Measurements from ENCODE around the gene ZNF784.

Gene ZNF784

GRCh38 chr19:55613396-55613795 is 11.0 kb downstream of the ZNF784 start:
- Histone ChIP-seq H3K27ac (ENCODE audit: low read length) (no peak overlapping the region), H3K36me3 (ENCODE audit: control insufficient read depth, insufficient read depth, low read length) (peaks cover 27% of the 10 kb centered on the region), H3K27me3 (ENCODE audit: control insufficient read depth, insufficient read depth, low read length) (no peaks in the 10 kb centered on the region), H3K4me3 (ENCODE audit: low read length) (no peak overlapping the region), H3K4me1 (ENCODE audit: control insufficient read depth, insufficient read depth, low read length) (no peaks in the 10 kb centered on the region), H3K9me3 (ENCODE audit: control insufficient read depth, insufficient read depth, low read length) (no peaks in the 10 kb centered on the region)
- no CpG with 5 or more reads among the region's 27 CpGs for WGBS (ENCODE audit: insufficient coverage, insufficient read length)
- no peak for DNase-seq (ENCODE audit: low read depth, low spot score)

GRCh38 chr19:55611983-55612645 is 12.3 kb downstream of the ZNF784 start:
- H3K4me3 ChIP-seq (ENCODE audit: low read length): no peak overlapping the region
- no peaks in the 10 kb centered on the region for H3K4me1 ChIP-seq (ENCODE audit: control insufficient read depth, insufficient read depth, low read length)
- H3K27me3 ChIP-seq (ENCODE audit: control insufficient read depth, insufficient read depth, low read length): no peaks in the 10 kb centered on the region
- peaks cover 27% of the 10 kb centered on the region for H3K36me3 ChIP-seq (ENCODE audit: control insufficient read depth, insufficient read depth, low read length)
- DNase-seq (ENCODE audit: low read depth, low spot score): no peak
- H3K9me3 ChIP-seq (ENCODE audit: control insufficient read depth, insufficient read depth, low read length): no peaks in the 10 kb centered on the region
- WGBS (ENCODE audit: insufficient coverage, insufficient read length): no CpG with 5 or more reads among the region's 3 CpGs
- H3K27ac ChIP-seq (ENCODE audit: low read length): no peak overlapping the region

DNA sequence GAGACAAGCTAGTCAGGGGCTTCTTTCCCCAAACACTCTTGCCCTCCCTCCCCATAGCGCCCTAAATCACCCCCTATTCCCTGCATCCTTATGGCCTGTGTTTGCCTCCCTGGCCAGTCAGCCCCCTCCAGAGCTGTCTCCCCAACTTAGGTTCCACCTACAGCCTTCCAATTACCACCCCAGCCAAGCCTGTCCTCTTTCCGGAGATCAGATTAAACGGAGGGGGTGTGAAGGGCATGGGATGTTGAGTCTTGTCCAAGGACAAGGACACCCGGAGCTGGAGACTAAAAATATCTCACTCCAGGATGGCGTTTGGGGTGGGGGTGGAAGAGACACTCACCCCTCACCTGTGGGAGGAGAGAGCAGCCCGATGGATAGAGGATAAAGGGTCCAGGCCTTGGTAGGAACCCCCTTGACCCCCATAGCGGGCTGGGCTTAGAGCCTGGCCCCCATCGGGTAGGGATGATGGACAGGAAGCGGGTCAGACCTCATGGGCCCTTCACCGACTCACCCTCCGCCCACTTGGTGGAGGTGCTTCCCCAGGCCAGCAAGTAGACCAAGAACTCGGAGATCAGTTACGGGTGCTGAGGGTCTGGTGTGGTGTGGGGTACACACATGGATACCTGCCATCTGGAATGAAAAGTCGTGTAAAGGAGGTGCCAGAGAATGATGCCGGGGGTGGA is 12.9 kb downstream of the ZNF784 start:
- no peaks in the 10 kb centered on the region for H3K4me1 ChIP-seq (ENCODE audit: control insufficient read depth, insufficient read depth, low read length)
- H3K36me3 ChIP-seq (ENCODE audit: control insufficient read depth, insufficient read depth, low read length): peaks cover 23% of the 10 kb centered on the region
- DNase-seq (ENCODE audit: low read depth, low spot score): no peak
- no peak overlapping the region for H3K27ac ChIP-seq (ENCODE audit: low read length)
- H3K4me3 ChIP-seq (ENCODE audit: low read length): no peak overlapping the region
- WGBS (ENCODE audit: insufficient coverage, insufficient read length): no CpG with 5 or more reads among the region's 15 CpGs
- no peaks in the 10 kb centered on the region for H3K27me3 ChIP-seq (ENCODE audit: control insufficient read depth, insufficient read depth, low read length)
- H3K9me3 ChIP-seq (ENCODE audit: control insufficient read depth, insufficient read depth, low read length): no peaks in the 10 kb centered on the region

GRCh38 chr19:55609326-55609725 is 15.0 kb downstream of the ZNF784 start:
- H3K27me3 ChIP-seq (ENCODE audit: control insufficient read depth, insufficient read depth, low read length): no peaks in the 10 kb centered on the region
- no peaks in the 10 kb centered on the region for H3K4me1 ChIP-seq (ENCODE audit: control insufficient read depth, insufficient read depth, low read length)
- H3K4me3 ChIP-seq (ENCODE audit: low read length): no peak overlapping the region
- no peak overlapping the region for H3K27ac ChIP-seq (ENCODE audit: low read length)
- peaks cover 5% of the 10 kb centered on the region; the same call in 1 of the 2 replicates for H3K36me3 ChIP-seq (ENCODE audit: control insufficient read depth, insufficient read depth, low read length)
- WGBS (ENCODE audit: insufficient coverage, insufficient read length): no CpG with 5 or more reads among the region's 5 CpGs
- no peaks in the 10 kb centered on the region for H3K9me3 ChIP-seq (ENCODE audit: control insufficient read depth, insufficient read depth, low read length)
- no peak for DNase-seq (ENCODE audit: low read depth, low spot score)

- no CpG with 5 or more reads among the region's 9 CpGs for WGBS (ENCODE audit: insufficient coverage, insufficient read length)
- no peak for DNase-seq (ENCODE audit: low read depth, low spot score)
- Histone ChIP-seq H3K4me1 (ENCODE audit: control insufficient read depth, insufficient read depth, low read length) (peaks cover 1% of the 10 kb centered on the region; the same call in 1 of the 2 replicates), H3K27ac (ENCODE audit: low read length) (no peak overlapping the region), H3K27me3 (ENCODE audit: control insufficient read depth, insufficient read depth, low read length) (no peaks in the 10 kb centered on the region), H3K9me3 (ENCODE audit: control insufficient read depth, insufficient read depth, low read length) (no peaks in the 10 kb centered on the region), H3K4me3 (ENCODE audit: low read length) (no peak overlapping the region), H3K36me3 (ENCODE audit: control insufficient read depth, insufficient read depth, low read length) (no peaks in the 10 kb centered on the region)
These were observed 17.5 kb downstream of the ZNF784 start for GRCh38 chr19:55606817-55607216.

- no CpG with 5 or more reads among the region's 12 CpGs for WGBS (ENCODE audit: insufficient coverage, insufficient read length)
- no peaks in the 10 kb centered on the region for H3K36me3 ChIP-seq (ENCODE audit: control insufficient read depth, insufficient read depth, low read length)
- H3K9me3 ChIP-seq (ENCODE audit: control insufficient read depth, insufficient read depth, low read length): no peaks in the 10 kb centered on the region
- H3K27ac ChIP-seq (ENCODE audit: low read length): no peak overlapping the region
- no peaks in the 10 kb centered on the region for H3K27me3 ChIP-seq (ENCODE audit: control insufficient read depth, insufficient read depth, low read length)
- H3K4me3 ChIP-seq (ENCODE audit: low read length): peak overlapping the region; percentile 58; the same call in 1 of the 2 replicates
- peaks cover 1% of the 10 kb centered on the region; the same call in 1 of the 2 replicates for H3K4me1 ChIP-seq (ENCODE audit: control insufficient read depth, insufficient read depth, low read length)
- DNase-seq (ENCODE audit: low read depth, low spot score): no peak
These were observed 17.9 kb downstream of the ZNF784 start for GRCh38 chr19:55606471-55606787.

DNA sequence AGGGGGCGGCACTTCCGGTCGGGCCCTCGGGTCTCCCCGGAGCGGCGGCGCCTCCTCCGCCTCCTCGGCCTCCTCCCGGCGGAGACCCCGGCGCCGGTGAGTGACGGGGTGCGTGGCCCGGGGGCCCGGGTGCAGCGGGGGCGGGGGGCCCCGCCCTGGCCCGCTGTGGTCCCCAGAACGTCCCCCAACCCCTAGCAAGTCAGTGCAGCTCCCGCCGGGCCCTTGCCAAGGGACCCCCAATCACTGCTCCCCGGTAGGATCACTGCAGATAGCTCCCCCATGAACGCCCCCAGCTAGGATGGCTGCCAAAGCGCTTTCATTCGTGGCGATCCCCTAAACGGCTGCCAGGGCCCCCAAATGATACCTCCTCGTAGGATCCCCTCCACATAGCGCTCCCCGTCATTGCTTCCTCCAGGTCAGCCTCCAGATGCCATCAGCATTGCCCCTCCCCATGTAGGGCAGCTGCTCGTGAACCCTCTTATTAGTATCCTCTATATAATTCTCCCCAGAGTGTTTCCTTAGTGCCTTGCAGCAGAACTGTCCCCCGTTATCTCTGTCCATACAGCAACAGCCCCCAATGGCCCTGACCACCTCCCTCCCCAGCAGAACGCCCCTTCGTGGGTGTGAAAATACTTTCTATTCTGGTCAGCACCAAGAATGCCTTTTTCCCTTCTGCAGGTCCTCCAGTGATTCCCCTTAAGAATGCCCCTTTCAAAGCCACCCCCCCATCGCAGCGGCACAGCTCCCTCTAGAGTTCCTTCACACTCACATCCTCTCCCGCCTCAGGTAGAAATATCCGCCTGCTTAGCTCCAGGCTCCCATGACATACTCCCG is 18.5 kb downstream of the ZNF784 start, which contains the start of gene ZNF865:
TSS of gene ZNF865 (plus strand) at position 11 of the 834 bp plus-strand sequence. CDS start 7,972 bp downstream, outside the sequence.
- DNase-seq (ENCODE audit: low read depth, low spot score): no peak
- H3K4me3 ChIP-seq (ENCODE audit: low read length): peak within 1 kb of the TSS; percentile 58
- H3K27ac ChIP-seq (ENCODE audit: low read length): no peak within 1 kb of the TSS
- H3K27me3 ChIP-seq (ENCODE audit: control insufficient read depth, insufficient read depth, low read length): no peaks in the 10 kb centered on the region
- WGBS (ENCODE audit: insufficient coverage, insufficient read length): no CpG with 5 or more reads among the region's 44 CpGs
- peaks cover 1% of the 10 kb centered on the region; the same call in 1 of the 2 replicates for H3K4me1 ChIP-seq (ENCODE audit: control insufficient read depth, insufficient read depth, low read length)
- no peaks in the 10 kb centered on the region for H3K9me3 ChIP-seq (ENCODE audit: control insufficient read depth, insufficient read depth, low read length)
- no peaks in the 10 kb centered on the region for H3K36me3 ChIP-seq (ENCODE audit: control insufficient read depth, insufficient read depth, low read length)

DNA sequence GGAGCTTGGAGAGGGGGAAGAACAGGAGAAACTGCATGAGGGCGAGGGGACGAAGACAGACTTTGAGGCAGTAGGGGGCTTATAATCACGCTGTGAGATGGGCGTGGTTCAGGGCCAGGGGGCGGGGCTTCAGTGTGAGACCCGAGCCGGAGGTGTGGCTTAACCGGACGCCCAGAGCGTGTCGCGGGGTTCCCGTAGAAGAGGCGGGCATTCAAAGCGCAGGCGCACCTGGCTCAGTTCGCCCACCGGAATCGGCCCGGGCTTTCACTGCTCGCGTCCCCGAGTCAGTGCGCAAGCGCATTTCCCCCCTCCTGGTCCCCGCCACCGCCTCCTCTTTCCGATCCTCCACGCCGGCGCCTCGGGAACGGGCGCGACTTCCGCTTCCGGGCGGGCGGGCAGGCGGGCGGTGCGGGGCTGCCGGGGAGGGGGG is 19.1 kb downstream of the ZNF784 start:
- H3K36me3 ChIP-seq (ENCODE audit: control insufficient read depth, insufficient read depth, low read length): no peaks in the 10 kb centered on the region
- no peak overlapping the region for H3K27ac ChIP-seq (ENCODE audit: low read length)
- no CpG with 5 or more reads among the region's 43 CpGs for WGBS (ENCODE audit: insufficient coverage, insufficient read length)
- no peaks in the 10 kb centered on the region for H3K9me3 ChIP-seq (ENCODE audit: control insufficient read depth, insufficient read depth, low read length)
- peaks cover 1% of the 10 kb centered on the region; the same call in 1 of the 2 replicates for H3K4me1 ChIP-seq (ENCODE audit: control insufficient read depth, insufficient read depth, low read length)
- peak overlapping the region; percentile 58; the same call in 1 of the 2 replicates for H3K4me3 ChIP-seq (ENCODE audit: low read length)
- no peaks in the 10 kb centered on the region for H3K27me3 ChIP-seq (ENCODE audit: control insufficient read depth, insufficient read depth, low read length)
- no peak for DNase-seq (ENCODE audit: low read depth, low spot score)

DNA sequence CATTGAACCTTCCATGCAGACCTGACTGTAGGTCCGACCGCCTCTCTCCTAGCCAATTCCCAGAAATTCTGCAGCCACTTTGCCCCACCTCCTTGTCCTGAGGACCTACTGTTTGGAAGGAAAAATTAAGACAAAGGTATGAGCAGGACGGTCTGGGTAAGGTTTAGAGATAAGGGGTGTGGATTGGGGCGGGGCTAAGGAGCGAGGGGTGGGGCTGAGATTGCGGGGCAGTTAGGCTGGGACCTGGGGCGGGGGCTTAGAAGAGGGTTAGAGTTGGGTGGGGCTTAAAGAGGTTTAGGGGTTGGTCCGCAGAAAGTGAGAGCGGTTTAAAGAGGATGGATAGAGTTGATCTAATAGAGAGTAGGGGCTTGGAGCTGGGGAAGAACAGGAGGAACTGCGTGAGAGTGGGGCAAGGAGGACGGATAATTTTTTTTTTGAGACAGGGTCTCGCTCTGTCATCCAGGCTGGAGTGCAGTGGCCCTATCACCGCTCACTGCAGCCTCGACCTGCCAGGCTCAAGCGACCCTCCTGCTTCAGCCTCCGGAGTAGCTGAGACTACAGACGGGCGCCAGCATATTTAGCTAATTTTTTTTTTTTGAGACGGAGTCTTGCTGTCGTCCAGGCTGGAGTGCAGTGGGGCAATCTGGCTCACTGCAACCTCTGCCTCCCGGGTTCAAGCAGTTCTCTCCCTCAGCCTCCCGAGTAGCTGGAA is 20.6 kb downstream of the ZNF784 start:
- H3K36me3 ChIP-seq (ENCODE audit: control insufficient read depth, insufficient read depth, low read length): no peaks in the 10 kb centered on the region
- H3K27me3 ChIP-seq (ENCODE audit: control insufficient read depth, insufficient read depth, low read length): no peaks in the 10 kb centered on the region
- H3K9me3 ChIP-seq (ENCODE audit: control insufficient read depth, insufficient read depth, low read length): no peaks in the 10 kb centered on the region
- H3K4me1 ChIP-seq (ENCODE audit: control insufficient read depth, insufficient read depth, low read length): peaks cover 1% of the 10 kb centered on the region; the same call in 1 of the 2 replicates
- no peak overlapping the region for H3K27ac ChIP-seq (ENCODE audit: low read length)
- no peak overlapping the region for H3K4me3 ChIP-seq (ENCODE audit: low read length)
- DNase-seq (ENCODE audit: low read depth, low spot score): no peak
- 100% methylated on average over 2 of the region's 22 CpGs for WGBS (ENCODE audit: insufficient coverage, insufficient read length)

DNA sequence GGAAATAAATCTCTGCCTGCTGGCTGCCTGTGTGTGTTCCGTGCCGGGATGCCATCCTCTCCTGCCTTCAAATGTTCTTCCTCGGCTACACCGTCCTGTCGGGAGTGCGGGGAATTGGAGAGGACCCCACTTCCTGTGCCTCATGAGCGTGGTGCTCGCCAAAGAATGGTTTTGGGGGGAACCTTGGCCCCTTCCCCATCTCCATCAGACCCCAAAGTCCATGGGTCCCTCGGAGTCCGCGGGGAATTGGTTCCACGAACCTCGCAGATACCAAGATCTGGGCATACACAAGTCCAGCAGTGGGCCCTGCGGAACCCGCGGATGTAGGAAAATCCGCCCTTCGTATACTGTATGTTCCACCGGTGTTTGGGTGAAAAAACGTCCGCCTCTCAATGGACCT is 21.3 kb downstream of the ZNF784 start:
- Histone ChIP-seq H3K27ac (ENCODE audit: low read length) (no peak overlapping the region), H3K4me1 (ENCODE audit: control insufficient read depth, insufficient read depth, low read length) (peaks cover 1% of the 10 kb centered on the region; the same call in 1 of the 2 replicates), H3K9me3 (ENCODE audit: control insufficient read depth, insufficient read depth, low read length) (no peaks in the 10 kb centered on the region), H3K4me3 (ENCODE audit: low read length) (no peak overlapping the region), H3K27me3 (ENCODE audit: control insufficient read depth, insufficient read depth, low read length) (no peaks in the 10 kb centered on the region), H3K36me3 (ENCODE audit: control insufficient read depth, insufficient read depth, low read length) (no peaks in the 10 kb centered on the region)
- no peak for DNase-seq (ENCODE audit: low read depth, low spot score)
- no CpG with 5 or more reads among the region's 21 CpGs for WGBS (ENCODE audit: insufficient coverage, insufficient read length)
